DND-41 (cell line): ENCODE results near the gene IL12RB2.

ENCODE experiments used
- CTCF ChIP-seq: IDR thresholded peaks from 2 replicates; pipeline ENCODE4 v1.5.1; 2012; ENCODE audit warnings: borderline replicate concordance, low read length, moderate library complexity, mild to moderate bottlenecking; ENCODE audit not compliant: poor library complexity, severe bottlenecking; ENCODE audit errors: extremely low read depth
- EZH2 ChIP-seq: IDR thresholded peaks from 3 replicates; pipeline ENCODE4 v1.6.1; 2012; ENCODE audit warnings: borderline replicate concordance, low read depth, mild to moderate bottlenecking, moderate library complexity, low read length, inconsistent platforms; ENCODE audit not compliant: severe bottlenecking

- TF ChIP-seq CTCF (no peak), EZH2 (no peak)
These were observed 76.4 kb downstream of the IL12RB2 start for GRCh38 chr1:67383999-67384638.
